ENCODE data around the gene SCRN1. TPM values are rescaled to one million over a fixed set of nuclear protein-coding genes. Genes with fewer than 3 reads are reported as not detected.

The SCRN1 gene
- total and polyA plus RNA-seq, 2 of the 13 experiments (the other 11 are each of a cell fraction or from before 2014, with no cell fraction given) = 43.2 to 49.8 TPM

- Histone ChIP-seq H3K27me3 (ENCODE audit: control insufficient read depth in 1 of 2, insufficient read depth in 2 of 2, low read length in 2 of 2) (no peaks in the 10 kb centered on the region), H3K79me2 (ENCODE audit: insufficient read depth, low read length) (no peaks in the 10 kb centered on the region), H3K9ac (ENCODE audit: insufficient read depth, low read depth, low read length) (no peak overlapping the region), H3K27ac (ENCODE audit: extremely low read length, insufficient read depth, low read length) (no peak overlapping the region), H4K20me1 (ENCODE audit: insufficient read depth, low read length) (peaks cover 8% of the 10 kb centered on the region; the same call in 1 of the 2 replicates), H3K4me1 (ENCODE audit: insufficient read depth, low read length) (no peaks in the 10 kb centered on the region), H2AFZ (ENCODE audit: low read length) (no peak overlapping the region), H3K36me3 (replicated peaks in 1 of 2; ENCODE audit: control insufficient read depth in 1 of 2, insufficient read depth in 2 of 2, low read length in 2 of 2) (peaks cover 13 to 15% of the 10 kb centered on the region in 2 experiments), H3K4me2 (ENCODE audit: low read depth, low read length) (no peak overlapping the region), H3K9me3 (ENCODE audit: low read length) (no peaks in the 10 kb centered on the region), H3K4me3 (replicated peaks in 1 of 3; ENCODE audit: insufficient read depth in 1 of 3, low read depth in 2 of 3, low read length in 3 of 3) (no peak overlapping the region)
- ChIA-PET POLR2A (no interaction called here), CTCF (ENCODE audit: low intra/inter-chr PET ratio, low total read pairs) (no interaction called here)
- TF ChIP-seq ZSCAN31 (CRISPR knock-in tag; IDR thresholded peaks at IDR 0.05; ENCODE audit: low read depth) (no peak), KAT2B (IDR thresholded peaks at IDR 0.05; ENCODE audit: borderline replicate concordance, low read depth, low read length) (no peak), RBAK (CRISPR knock-in tag; IDR thresholded peaks at IDR 0.05) (no peak), HIVEP1 (CRISPR knock-in tag; IDR thresholded peaks at IDR 0.05) (no peak), ATF5 (CRISPR knock-in tag; IDR thresholded peaks at IDR 0.05; ENCODE audit: low read depth) (no peak), U2AF2 (IDR thresholded peaks at IDR 0.05; ENCODE audit: low read depth, low read length) (no peak), FOXC1 (CRISPR knock-in tag; IDR thresholded peaks at IDR 0.05; ENCODE audit: borderline replicate concordance) (no peak), HNRNPK (IDR thresholded peaks at IDR 0.05; ENCODE audit: low read depth, low read length, poor library complexity, severe bottlenecking) (no peak), ZNF564 (CRISPR knock-in tag; IDR thresholded peaks at IDR 0.05) (no peak)
- TF ChIP-seq, protein P1, sequence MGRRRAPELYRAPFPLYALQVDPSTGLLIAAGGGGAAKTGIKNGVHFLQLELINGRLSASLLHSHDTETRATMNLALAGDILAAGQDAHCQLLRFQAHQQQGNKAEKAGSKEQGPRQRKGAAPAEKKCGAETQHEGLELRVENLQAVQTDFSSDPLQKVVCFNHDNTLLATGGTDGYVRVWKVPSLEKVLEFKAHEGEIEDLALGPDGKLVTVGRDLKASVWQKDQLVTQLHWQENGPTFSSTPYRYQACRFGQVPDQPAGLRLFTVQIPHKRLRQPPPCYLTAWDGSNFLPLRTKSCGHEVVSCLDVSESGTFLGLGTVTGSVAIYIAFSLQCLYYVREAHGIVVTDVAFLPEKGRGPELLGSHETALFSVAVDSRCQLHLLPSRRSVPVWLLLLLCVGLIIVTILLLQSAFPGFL (CRISPR knock-in tag; IDR thresholded peaks at IDR 0.05) = no peak
- BruUV-seq (replicated peaks) = no TSS peak
- 94% methylated on average over 3 of the region's 4 CpGs for WGBS (ENCODE audit: low lambda C conversion rate)
- intact Hi-C loops (cut with micrococcal nuclease; ENCODE audit: unreplicated experiment) (no loop called here), in situ Hi-C loops (cut with HindIII; ENCODE audit: extremely low pct_ligation_motif_present, low pct_unique_long_range_greater_than_20kb) (no loop called here)
- ATAC-seq = no peak
- FAIRE-seq = no peak
- DNase-seq (ENCODE audit: low spot score) = no peak
Observed at GRCh38 chr7:29917641-29918040, 72.0 kb downstream of the SCRN1 start.

Measured in HepG2 (cell line).